ENCODE data around the gene MAD1L1.

MAD1L1 gene

DNA sequence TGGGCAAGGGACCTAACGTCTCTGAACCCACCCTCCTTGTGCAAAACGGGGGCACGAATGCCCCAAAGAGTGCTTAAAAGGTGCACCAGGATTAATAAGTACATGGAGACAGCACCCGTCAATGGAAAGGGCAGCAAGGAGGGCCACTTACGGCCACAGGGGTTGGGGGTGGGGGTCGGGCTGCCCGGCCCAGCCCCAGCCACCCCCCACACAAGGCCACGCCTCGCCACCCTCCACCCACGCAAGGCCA lies 213.4 kb downstream of the MAD1L1 start:
- no peak for DNase-seq

DNA sequence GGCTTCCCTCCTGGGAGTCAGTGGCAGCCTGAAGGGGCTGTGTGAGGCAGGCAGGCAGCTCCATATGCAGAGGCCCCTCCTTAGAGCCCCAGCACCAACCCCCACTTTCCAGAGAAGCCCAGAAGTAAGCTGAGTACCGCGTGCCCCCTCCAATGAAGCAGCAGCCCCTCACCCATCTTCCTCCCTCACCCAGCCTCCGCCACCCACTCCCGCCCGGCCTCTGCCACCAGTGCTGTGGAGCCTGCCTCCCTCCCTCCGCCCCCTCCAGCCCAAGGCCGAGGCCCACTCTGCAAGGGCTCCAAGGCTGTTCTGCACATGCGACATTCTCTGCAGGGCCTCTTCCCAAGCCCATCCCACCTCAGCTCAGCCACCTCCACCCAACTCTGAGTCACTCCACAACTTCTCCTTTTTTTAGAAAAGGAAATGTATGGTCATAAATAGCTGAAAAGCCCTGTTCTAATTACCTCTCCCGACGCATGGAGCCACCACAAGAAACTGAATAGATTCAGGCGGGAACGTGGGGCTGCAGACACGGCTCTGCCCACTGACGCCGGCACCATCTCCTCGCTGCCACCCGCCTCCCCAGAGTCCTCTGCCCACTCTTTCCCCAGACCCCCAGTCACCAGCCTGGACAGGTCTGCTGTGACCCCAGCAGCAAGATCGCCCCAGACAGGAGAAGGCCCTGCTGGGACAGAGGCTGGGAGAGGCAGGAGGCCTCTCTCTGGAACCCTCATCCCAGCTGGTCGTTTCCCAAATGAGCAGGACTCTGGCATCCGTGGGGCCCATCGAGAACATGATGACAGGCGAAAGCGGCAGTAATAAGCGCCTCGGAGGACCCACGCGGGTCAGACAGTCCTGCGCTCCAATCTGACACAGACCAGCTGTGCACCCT lies 213.9 kb downstream of the MAD1L1 start:
- no peak for DNase-seq

DNA sequence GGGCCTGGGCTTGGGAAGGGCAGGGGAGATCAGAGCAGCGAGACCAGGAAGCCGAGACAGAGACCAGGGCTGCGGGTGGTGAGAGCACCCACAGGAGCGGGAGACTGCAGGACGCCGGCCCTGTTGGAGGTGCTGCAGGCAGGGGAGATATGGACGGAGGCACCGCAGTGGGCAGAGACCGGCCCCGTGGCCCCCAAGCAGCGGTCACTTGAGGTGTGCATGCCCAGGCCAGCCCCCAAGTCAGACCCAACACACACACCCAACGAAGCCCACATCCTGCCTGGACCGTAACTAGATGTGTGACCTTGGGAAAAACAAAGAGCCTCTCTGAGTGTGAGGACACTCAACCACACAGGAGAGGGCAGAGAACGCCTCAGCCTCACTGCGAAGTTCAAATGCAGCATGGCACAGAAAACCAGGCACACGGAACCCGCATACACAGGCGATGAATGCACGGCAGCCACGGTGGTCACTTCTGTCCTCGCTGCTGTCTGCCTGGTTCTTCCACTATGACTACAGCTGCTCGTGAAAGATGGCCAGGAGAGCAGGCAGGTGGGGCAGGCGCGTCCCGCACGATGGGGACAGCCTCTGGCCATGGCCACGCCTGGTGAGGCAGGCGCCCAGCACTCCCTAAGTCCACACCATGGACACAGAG lies 214.7 kb downstream of the MAD1L1 start:
- DNase-seq: no peak

DNA sequence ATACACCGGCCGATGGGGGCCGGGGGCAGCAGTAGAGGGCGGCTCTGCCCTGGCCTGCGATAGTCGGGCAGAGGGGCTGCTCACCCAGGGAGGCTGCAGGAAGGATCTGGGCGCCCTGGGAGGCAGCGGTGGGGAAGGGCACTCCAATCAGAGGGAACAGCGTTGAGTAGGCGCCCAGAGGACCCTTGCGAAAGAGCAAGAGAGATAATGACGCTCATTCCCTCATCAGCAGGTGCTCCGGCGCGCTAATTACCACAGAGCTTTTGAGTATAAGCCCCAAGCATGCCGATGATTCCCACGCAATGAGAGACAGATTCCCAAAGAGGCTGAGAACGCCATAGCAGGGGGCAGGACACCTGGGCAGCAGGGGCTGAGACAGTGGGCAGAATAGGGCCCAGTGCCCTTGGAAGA lies 215.3 kb downstream of the MAD1L1 start:
- no peak for DNase-seq

DNA sequence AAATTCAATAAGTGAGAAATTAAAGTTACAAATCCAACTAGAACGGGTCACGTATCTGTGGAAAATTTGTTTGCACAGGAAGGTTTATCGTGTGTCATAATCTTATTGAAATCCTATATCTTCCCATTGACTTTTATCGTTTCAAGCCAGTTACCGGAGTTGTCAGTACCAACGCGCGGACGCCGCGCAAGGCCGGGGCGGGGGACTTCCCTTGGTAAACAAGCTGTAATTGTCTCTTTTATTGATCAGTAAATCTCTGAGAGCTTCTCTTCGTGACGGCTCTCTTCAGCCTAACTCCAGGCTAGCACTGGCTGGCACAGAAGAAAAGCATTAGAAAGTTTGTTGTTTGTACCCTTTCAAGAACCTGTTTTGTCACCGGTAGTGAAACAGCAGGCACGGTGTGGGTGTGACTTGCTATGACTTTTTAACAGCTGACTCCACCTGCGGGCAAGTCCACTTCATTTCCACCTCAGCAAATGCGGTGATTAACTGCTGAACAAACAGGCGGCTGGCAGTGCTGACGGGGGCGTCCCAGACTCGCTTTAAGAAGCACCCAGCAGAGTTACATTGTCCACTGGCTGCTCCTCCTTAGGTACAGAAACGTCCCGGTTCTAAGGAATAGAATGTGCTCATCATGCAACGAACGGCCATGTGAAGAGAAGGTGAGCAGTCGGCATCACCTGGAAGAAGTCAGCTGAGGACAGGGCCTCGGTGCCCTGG lies 215.8 kb downstream of the MAD1L1 start:
- no peak for DNase-seq

DNA sequence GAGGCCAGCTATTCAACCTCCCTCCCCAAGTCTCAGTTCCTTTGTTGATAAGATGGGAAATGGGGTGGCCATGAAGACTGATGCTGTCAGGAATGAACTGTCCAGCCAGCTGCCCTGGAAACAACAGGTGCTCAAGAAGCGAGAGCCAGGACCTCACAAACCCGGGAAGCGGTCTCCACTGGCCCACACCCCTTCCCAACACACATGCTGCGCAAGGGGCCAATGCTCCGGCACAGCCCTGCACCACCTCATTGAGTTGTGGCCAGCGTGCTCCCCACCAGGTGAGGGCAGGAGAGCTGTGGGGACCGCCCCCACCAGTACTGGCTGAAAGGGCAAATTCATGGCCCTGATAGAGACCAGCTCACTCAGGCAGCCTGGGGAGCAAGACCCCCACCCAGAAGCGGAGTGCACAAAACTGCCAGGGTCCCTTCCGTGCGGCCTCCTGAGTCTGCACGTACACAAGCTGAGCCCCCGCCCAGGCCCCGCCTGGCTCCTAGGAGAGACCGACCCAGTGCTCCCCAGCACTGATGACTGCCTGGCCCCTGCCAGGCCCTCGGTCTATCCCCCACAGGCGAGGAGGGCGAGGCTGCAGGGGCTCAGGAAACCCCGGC lies 216.6 kb downstream of the MAD1L1 start:
- DNase-seq: no peak

DNA sequence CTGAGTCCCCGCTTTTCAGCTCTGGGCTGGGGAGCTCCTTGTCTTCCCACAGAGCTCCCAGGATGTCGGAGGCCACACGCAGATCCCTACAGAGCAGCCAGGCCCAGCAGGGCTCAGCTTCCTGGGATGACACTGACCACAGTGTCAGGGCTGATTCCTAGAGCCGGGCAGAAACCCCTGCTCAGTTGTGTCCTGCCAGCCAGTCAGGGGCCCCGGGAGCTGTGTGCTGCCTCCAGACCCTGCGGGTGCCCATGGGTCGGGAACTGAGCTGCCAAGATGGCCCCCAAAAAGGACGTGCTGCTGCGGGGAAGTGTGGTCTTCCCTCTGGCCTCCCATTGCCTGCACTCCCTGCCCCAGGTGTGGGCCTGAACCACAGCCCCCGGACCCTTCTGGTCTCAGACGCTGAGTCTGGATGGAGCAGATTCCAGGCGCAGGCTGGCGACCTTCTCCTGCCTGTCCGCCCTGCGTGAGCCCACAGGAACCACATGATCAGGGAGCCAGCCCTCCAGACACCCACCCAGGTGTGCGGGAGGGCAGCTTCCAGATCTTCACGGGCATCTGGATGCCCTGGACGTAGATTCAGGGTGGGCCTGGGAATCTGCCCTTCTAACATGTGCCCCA lies 217.4 kb downstream of the MAD1L1 start:
- DNase-seq: no peak

DNA sequence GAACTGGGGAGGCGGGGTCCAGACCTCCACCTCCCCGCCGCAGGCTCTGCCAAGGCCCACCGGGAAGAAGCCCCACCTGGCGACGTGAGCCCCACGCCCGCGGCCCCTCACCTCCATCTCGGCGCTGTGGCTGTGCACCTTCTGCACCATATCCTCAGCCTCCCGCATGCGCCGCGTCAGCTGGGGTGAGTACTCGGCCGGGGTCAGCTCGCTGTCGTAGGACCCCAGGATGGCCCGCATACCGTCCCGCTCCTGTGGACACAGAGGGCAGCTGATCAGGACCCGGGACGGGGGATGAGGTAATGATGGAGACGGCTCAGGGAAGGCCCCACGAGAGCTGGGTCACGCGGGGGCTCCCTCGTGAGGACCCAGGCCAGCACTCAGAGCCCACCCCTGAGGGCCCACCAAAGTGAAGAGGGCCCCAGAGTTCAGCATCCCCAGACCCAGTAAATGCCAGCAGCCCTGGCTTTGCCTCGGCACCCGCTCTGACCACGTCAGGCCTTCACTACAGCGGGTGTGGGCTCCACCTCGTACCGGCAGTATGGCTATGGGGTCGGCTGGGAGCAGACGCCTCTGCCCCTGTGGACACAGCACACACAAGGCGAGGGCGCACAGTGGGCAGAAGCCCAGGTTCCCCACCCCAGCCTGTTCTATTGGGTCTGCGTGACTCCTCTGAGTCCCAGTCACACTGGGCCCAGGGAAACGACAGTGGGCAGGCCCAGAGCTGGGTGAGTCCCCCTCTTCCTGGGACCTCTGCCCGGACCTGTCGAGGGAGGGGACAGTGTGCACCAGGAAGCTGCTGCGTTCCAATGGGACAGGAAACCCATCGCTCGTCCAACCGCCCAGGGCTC lies 218.1 kb downstream of the MAD1L1 start:
- no peak for DNase-seq

DNA sequence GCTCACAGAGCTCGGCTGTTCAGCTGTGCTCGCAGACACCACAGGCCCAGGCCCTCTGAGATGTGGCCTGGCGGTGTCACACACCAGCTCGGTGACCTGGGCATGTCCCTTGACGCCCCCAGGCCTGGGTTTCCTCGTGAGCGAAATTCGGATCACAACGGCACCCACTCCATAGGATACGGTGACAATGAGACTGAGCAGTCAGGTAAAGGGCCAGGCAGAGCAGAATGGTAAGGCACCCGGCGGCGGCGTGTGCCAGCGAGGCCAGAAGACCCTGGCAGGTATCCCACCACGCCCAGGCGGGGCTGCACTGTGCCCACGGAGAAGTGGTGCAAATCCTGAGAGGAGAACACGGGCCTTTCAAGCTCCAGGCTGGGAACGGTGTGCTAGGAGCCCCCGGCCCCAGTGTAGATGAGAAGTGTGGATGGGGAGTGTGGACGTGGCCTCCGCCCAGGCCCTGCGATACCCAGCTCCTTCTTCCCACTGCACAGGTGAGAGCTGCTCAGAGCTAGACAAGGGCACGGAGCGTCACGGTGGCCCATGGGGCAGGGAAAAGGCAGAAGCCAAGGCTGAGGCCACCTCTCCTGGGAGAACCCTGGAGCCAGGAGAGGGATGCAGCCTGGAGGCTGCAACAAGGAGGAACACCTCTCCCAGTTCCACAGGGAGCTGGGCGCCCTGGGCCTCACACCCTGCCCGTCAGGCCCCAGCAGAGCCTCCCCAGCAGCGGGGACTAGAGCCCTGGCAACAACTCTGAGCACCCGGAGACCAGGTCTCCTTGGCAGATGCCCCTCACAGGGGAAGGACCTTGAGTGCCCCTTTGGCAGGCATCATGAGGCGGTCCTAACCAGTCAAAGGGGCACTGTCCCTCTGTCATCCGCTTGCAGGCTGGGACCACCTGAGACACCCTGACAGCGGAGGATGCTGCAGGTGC lies 219.1 kb downstream of the MAD1L1 start:
- no peak for DNase-seq

DNA sequence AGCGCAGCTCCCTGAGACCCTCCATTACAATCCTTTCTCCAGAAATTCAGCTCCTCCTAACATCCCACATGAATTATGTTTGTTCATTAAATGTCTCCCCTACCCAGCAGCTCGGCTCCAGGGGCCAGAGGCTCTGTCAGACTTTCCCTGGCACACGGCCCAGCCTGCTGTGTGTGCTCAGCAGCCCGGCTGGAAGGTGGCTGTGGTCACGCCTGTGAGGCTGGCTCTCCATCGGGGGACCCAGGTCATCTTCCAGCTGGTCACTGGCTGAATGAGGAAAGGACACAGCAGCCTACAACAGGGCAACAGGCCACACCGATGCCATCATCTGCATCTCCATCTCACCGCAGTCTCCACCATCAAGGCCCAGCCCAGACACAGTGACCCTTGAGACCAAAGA lies 219.8 kb downstream of the MAD1L1 start:
- no peak for DNase-seq

DNA sequence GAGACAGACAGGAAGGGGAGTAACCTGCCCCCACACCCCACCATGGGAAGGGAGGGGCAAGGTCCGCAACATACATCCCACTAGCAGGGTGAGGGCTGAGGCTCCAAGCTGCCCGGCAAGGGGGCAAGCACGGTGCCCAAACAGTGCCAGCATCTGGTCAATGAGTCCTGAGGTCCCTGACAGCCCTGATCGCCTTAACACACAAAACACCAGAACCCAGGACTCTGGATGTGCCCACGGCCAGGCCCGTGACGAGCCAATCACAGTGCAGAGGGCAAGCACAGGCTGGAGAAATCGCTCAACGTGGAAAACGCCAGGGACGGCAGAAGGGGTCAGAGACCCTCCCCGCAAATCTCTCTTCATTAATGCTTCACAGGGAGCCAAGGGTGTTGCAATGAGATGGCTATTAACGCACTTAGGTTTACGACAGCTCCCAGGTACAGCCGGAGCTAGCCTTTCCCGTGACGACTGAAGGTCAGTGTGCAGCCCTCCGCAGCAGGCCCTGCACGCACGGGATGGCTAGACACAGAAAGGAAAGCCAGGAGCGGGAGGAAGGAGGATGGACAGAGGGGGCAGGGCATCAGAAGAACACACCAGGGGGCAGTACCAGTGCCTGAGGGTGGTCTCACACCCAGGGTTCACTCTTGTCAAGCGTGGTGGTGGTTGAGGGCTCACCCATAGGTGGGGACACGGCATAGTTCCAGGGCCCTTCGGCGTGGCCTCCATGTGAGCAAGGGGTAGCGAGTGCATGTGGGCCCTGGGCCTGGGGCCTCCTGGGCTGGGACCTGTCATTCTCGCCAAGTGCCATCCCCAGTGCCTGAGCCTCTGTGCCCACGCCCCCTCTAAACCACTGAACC lies 220.5 kb downstream of the MAD1L1 start:
- no peak for DNase-seq

DNA sequence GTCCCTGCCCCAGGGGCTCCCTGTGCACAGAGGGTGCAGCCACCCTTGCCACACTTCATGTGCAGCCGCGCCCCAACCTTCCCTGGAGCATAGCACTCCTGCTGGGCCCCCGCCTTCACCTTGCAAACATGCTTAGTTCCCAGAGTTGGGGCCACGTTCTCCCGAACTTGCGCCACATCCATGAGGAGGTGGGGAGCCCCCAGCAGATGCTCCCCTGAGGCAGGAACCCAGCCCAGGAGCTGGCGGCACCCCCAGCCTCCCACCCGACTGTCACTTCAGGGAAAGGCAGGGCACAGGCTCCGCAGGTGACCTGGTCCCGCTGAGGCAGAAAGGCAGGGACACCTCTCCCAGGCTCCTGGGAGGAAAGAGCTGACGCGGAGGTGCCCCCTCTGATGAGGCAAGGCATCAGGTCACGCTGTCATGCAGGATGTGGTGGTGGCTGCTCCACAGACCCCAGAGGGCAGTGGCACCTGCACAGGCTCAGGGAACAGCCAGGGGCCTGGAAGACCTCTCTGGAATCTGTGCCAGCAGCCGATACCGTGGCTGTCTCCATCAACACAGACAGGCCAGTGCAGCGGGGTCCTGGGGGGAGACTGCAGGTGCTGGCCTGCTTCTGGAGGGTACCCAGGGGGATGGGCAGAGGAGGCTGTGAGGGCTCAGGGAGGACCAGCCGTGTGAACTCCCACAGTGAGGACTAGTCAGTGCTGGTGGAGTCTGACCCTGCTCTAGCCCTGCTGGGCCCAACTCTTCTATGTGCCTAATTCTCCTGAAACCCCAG lies 221.3 kb downstream of the MAD1L1 start:
- no peak for DNase-seq

DNA sequence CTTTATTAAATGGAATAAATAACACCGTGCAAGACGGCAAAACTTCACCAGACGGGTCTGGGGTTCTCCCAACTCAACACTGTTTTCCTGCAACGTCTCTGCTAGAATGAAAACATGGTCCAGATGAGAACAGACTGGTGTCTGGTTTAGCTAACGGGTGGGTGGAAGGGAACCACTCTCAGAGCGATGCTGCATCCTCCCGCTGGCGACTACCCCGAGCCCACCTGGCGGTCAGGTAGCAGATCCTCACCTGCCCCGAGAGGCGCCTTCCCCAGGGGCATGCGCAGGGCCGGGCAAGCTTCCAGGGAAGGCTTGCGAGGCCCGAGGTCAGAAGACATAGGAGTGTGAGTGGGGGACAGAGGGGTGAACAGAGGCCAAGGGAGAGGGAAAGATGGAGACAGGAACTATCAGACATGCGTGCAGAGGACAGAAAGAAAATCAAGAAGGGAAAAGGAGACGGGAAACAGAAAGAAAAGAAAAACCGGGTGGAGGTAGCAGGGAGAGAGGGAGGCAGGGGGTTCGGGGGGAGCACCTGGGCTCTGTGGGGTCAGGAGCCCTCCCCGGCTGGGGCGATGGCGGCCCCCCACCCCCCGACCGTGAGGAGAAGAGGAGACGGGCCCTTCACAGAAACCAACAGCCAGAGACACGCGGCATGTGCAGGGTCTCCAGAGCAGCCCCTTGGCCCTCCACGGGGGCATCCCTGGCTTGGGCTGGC lies 222.0 kb downstream of the MAD1L1 start:
- no peak for DNase-seq

DNA sequence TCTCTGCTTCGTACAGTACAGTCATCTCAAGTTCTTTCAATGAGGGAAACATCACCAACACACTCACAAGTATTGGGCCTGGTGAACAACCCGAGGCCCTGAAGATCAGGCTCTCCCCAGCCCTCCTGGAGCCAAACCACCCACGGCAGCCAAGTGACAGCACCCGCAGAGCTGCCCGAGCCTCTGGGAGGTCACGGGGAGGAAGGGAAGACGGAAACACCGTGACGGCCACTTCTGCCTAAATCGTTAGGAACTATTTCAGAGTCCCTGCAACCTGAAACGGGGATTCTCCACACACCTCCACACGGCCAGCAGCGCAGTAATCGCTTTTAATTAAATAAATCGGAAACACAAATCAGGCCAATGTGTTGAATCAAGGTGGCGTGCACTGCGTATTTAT lies 222.6 kb downstream of the MAD1L1 start:
- no peak for DNase-seq

DNA sequence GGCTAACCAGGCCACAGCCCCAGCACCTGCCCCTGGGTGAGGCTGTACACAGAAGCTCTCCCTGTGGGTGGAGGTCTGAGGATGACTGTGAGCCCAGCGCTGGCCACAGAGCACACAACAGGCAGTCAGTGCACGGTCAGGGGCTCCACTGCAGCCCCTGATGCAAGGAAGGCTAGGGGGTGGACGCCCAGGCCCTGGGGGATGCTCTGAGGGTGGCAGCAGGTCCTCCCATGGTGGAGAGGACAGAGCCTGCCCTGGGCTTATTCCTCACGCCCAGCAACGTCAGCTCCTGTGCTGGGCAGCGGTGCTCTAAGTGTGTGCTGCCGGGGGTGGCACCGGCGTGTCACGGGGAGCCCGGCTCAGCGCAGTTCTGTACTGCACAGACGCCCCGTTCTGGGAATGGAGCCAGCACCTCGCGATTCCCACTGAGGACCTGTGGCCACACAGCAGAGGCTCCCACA lies 223.2 kb downstream of the MAD1L1 start:
- DNase-seq: no peak

DNA sequence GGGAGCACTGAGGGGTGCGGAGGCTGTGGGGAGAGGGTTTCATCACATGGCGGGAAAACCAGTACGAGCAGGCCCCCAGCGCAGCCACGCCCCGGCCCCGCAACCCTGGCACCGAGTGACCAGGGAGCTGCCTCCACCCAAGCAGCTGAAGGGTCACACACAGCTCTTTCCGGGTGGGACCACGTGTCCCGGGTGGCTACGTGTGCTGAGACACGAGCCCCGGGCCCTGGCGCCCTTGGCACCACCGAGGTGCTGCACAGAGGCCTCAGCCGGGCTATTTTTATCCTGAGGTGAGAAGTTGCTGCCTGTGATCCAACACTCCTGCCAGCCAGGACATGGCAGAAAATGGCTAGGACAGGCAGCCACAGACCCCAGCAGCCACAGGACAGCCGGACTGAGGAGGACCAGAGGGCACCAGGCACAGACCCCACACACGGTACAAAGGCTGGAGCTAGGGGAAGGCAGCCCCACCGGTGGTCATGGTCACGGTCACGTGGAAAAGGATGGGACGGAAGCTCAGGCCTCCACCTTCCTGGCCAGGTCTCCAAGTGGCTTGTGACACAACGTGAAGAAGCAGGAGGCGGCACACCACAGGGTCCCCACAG lies 223.7 kb downstream of the MAD1L1 start:
- DNase-seq: no peak

DNA sequence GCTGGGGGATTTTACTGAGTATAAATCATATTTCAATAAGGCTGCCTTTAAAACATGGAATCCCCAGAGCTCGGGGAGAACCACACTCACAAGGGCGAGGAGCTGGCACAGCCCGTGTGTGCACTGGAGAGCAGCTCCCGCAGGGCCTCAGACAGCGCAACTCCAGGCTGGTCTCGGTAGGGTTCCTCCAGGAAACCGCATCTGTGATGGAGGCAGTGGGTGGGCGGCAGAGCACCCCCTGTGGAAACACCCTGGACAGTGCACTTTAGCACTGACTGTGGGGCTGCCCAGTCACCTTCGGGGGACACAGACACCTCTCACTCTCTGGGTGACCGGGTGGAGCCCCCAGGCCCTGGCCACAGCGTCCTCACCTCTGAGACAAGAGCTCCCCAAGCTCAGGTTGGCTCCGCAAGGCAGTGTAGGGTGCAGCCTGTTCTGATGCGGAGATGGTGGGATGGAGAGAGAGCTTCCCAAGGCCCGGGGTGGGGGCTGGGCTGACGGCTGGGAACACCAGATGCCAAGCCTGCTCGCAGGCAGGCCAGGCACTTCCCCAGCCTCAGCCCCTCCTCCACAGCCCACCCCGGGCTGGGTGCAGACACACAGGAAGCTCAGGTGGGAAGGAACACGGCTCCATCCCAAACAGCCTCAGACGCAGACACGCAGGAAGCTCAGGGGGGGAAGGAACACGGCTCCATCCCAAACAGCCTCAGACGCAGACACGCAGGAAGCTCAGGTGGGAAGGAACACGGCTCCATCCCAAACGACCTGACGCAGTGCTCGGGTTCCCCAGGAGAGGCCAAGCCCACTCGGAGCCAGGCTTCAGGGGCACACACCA lies 224.4 kb downstream of the MAD1L1 start:
- no peak for DNase-seq
